ENCODE results near the gene PNMA3.
A peak's percentile ranks its signal among the peaks of the same experiment; 100 is the strongest.
"Not testable (repeated sequence)": the region's sequence is repeated elsewhere in the genome, so short reads cannot be mapped to it uniquely, and the experiment has no call there.

The PNMA3 gene

DNA sequence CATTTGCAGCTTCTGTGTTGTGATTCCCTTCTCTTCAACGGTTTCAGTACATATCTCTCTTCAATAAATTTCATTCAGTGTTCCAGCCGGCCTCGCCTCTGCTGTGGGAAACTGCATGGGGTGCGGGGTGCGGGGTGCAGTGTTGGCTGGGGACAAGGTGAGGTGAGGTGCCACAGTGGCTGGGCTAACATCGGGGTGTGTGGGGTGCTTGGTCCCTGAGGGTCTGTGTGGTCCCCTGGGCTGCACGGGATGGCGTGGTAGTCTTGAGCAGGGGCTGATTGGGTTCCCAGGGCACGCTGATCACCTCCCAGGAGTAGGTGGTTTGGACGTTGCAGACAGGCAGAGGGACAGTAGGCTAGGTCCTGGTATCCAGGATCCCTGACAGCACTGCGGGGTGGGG lies 18.7 kb downstream of the PNMA3 start:
- TF ChIP-seq, protein P1, sequence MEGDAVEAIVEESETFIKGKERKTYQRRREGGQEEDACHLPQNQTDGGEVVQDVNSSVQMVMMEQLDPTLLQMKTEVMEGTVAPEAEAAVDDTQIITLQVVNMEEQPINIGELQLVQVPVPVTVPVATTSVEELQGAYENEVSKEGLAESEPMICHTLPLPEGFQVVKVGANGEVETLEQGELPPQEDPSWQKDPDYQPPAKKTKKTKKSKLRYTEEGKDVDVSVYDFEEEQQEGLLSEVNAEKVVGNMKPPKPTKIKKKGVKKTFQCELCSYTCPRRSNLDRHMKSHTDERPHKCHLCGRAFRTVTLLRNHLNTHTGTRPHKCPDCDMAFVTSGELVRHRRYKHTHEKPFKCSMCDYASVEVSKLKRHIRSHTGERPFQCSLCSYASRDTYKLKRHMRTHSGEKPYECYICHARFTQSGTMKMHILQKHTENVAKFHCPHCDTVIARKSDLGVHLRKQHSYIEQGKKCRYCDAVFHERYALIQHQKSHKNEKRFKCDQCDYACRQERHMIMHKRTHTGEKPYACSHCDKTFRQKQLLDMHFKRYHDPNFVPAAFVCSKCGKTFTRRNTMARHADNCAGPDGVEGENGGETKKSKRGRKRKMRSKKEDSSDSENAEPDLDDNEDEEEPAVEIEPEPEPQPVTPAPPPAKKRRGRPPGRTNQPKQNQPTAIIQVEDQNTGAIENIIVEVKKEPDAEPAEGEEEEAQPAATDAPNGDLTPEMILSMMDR (IDR thresholded peaks at IDR 0.05; ENCODE audit: insufficient read depth, low read depth, low read length, missing control alignments): no peak
- no peak overlapping the region for H3K4me3 ChIP-seq (ENCODE audit: low read length)
- no peak for DNase-seq (ENCODE audit: low read depth)

DNA sequence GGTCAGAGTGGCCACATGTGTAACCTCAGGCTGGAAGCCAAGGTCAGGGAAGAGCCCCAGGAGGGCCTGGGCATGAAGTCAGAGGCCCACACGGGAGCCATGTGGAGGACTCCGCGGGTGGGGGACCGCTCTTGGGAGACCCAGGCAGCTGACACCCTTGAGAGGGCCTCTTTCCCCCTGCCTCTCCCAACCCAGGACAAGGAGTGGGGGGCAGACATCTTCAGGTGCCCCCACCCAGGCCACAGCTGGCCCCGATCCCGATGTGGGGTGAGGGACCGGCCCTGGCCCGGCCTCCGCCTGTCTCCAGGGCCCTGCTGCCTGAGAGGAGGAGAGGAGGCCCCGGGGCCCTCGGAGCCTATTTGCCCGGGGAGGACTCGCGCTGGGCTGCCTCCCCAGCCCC lies 19.1 kb downstream of the PNMA3 start:
- no peak overlapping the region for H3K4me3 ChIP-seq (ENCODE audit: low read length)
- TF ChIP-seq, protein P1 (IDR thresholded peaks at IDR 0.05; ENCODE audit: insufficient read depth, low read depth, low read length, missing control alignments): no peak
- no peak for DNase-seq (ENCODE audit: low read depth)

DNA sequence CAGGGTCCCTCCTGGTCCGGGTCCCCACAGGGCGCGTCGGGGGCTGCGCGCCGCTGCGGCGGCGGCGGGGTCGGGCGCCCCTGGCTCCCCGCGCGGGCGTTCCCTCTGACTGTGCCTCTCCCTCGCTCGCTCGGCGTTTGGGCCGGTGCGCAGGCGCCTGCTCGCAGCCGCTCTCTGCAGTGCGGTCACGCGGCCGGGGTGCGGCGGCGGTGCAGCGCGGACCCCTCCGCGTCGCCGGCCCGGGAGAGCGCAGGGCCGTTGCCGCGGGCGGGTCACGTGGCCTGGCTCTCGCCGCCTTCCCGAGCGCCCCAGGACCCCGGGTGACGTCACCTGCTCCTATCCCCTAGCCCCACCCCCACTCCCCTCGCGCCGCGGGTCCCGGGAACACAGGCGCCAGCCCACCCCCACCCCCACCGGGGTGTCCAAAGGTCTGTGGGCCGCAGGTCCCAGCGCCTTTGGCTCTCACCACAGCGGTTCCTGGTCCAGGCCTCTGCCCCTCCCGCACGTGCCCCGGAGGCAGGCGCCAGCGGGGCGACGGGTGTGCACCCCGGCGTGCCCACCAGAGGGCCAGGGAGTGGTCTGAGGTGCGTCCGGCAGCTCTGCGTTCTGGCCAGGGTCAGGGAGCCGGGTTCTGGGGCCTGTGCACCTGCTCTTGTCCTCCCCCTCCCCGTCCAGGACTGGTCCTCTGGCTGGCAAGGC lies 21.3 kb downstream of the PNMA3 start:
- H3K4me3 ChIP-seq (ENCODE audit: low read length); DNase-seq (ENCODE audit: low read depth): not testable (repeated sequence)

DNA sequence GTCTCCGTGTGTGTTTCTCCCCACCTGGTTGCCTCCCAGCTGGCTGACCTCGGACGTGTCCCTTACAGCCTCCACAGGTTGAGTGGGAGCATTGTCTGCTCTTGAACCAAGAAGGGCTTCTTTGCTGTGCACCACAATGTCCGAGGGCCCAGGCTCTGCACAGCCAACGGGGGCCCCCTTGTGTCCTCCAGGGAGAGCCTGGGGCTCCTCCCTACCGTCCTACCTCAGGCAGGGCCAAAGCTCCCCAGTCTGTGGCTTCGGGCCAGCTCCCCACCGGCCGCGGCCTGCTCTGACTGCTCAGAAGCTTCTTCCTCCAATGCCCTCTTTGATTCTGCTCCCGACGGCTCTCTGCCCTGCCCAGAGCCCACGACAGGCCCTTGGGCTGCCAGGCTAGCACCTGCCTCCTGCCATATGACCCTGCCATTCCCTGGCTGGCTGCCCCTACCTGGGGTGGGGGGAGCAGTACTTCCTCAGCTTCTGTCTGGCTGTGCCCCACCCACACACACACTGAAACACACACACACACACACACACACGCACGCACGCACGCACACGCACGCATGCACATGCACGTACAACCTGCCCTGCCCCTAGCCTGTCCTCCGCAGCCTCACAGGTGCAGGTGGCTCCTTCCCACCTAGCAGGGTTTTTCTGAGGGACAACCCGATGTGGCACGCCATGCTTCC lies 27.1 kb downstream of the PNMA3 start:
- not testable (repeated sequence) for H3K4me3 ChIP-seq (ENCODE audit: low read length); DNase-seq (ENCODE audit: low read depth)

DNA sequence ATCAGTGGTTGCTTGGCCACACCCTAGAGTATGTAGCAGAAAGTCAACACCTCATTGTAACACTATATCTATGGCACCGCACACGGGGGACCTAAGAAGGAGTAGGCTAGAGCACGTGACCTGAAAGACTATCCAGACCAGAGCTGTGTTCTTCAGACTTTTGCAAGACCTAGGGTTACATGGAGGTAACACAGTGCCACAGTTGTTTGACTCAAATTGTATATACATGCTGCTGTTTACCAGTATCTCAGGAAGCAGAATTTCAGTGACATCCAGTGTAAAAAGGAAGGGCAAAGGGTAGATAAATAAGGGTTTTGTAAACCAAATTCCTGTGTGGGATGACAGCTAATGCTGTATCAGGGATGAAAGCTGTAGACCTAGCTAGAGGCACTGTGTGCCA lies 46.1 kb downstream of the PNMA3 start:
- TF ChIP-seq, protein P1 (IDR thresholded peaks at IDR 0.05; ENCODE audit: insufficient read depth, low read depth, low read length, missing control alignments): no peak
- no peak overlapping the region for H3K4me3 ChIP-seq (ENCODE audit: low read length)
- peak; percentile 0 for DNase-seq (ENCODE audit: low read depth)

DNA sequence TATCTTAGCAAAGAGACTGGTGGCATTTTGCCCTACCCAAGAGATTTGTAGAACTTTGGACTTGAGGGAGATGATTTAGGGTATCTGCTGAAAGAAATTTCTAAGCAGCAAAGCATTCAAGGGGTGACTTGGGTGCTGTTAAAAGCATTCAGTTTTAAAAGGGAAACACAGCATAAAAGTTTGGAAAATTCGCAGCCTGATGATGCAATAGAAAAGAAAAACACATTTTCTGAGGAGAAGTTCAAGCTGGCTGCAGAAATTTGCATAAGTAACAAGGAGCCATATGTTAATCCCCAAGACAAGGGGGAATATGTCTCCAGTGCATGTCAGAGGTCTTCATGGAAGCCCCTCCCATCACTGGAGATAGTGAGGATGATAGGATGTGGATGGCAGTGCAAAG lies 48.7 kb downstream of the PNMA3 start:
- H3K4me3 ChIP-seq (ENCODE audit: low read length); DNase-seq (ENCODE audit: low read depth): not testable (repeated sequence)

DNA sequence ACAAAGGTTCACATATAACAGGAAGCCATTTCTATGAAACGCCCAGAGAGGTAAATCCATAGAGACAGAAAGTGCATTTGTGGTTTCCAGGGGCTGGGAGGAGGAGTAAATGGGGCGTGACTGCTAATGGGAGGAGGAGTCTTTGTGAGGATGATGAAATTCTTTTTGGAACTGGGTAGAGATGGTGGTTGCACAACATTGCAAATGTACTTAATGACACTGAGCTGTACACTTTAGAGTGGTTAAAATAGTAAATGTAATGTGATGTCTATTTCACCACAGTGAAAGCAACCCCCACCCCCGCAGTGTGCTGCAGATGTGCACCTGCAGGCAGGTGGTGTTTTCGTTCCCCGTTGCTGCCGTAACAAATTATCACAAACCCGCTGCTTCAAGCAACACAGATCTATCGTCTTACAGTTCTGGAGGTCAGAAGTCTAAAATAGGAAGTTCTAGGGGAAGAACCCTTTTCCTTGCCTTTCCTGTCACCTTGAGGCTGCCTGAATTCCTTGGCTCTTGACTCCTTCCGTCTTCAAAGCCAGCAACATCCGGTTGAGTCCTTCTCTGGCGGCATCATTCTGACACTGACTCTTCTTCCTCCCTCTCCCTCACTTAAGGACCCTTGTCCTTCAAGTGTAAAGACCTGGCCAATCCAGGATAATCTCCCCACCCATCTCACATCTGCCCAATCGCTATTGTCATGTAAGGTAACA lies 50.0 kb downstream of the PNMA3 start:
- DNase-seq (ENCODE audit: low read depth): not testable (repeated sequence)

More for the DNA sequence above, 50.0 kb downstream of the PNMA3 start:
- not testable (repeated sequence) for H3K4me3 ChIP-seq (ENCODE audit: low read length)

Data from epithelial cell of esophagus (primary cell).